Loucy (cell line): ENCODE measurements around the gene RETREG3.

ENCODE experiments used
- H2AFZ ChIP-seq: fragments of 200-600 bp; sonication (generic); 2 replicates; pipeline ENCODE4 v1.6.0; 2016; ENCODE audit warnings: antibody characterized with exemption, mild to moderate bottlenecking, low read length, moderate library complexity
- H3F3A ChIP-seq: fragments of 200-600 bp; 2 replicates; pipeline ENCODE4 v1.6.0; 2016; ENCODE audit warnings: antibody characterized with exemption, low read depth, mild to moderate bottlenecking
- H3K27me3 ChIP-seq: fragments of 200-600 bp; sonication (generic); 2 replicates; pipeline ENCODE4 v1.6.1; 2014; ENCODE audit warnings: low read length, mild to moderate bottlenecking; ENCODE audit not compliant: insufficient read depth, poor library complexity, severe bottlenecking
- H3K36me3 ChIP-seq: fragments of 200-600 bp; sonication (generic); 2 replicates; pipeline ENCODE4 v1.6.1; 2016; ENCODE audit warnings: low read length; ENCODE audit not compliant: insufficient read depth
- H3K4me1 ChIP-seq: fragments of 200-600 bp; sonication (generic); 2 replicates; pipeline ENCODE4 v1.5.1; 2014; ENCODE audit warnings: low read length, mild to moderate bottlenecking; ENCODE audit not compliant: insufficient read depth, poor library complexity, severe bottlenecking
- H3K4me2 ChIP-seq: fragments of 200-600 bp; sonication (generic); 2 replicates; pipeline ENCODE4 v1.6.0; 2014; ENCODE audit warnings: antibody characterized with exemption, low read length, low read depth, mild to moderate bottlenecking; ENCODE audit not compliant: poor library complexity, severe bottlenecking
- H3K4me3 ChIP-seq: fragments of 200-600 bp; sonication (generic); 2 replicates; pipeline ENCODE4 v1.5.1; 2014; ENCODE audit warnings: low read length, mild to moderate bottlenecking, mixed read lengths; ENCODE audit not compliant: poor library complexity, severe bottlenecking
- H3K79me2 ChIP-seq: fragments of 200-600 bp; sonication (generic); 2 replicates; pipeline ENCODE4 v1.6.1; 2014; ENCODE audit warnings: low read length; ENCODE audit not compliant: insufficient read depth
- H3K9ac ChIP-seq: fragments of 200-600 bp; sonication (generic); 2 replicates; pipeline ENCODE4 v1.6.0; 2014; ENCODE audit warnings: mild to moderate bottlenecking, low read depth, low read length, moderate library complexity; ENCODE audit not compliant: poor library complexity, severe bottlenecking
- H3K9me2 ChIP-seq: fragments of 200-600 bp; sonication (generic); replicated peaks from 2 replicates; pipeline ENCODE4 v1.6.1; 2016; ENCODE audit warnings: low read depth, low read length, mixed read lengths
- H3K9me3 ChIP-seq: fragments of 200-600 bp; sonication (generic); 2 replicates; pipeline ENCODE4 v1.6.1; 2014; ENCODE audit warnings: mild to moderate bottlenecking, antibody characterized with exemption, low read length, low read depth; ENCODE audit not compliant: insufficient read depth
- H4K20me1 ChIP-seq: fragments of 200-600 bp; sonication (generic); 2 replicates; pipeline ENCODE4 v1.6.0; 2014; ENCODE audit warnings: antibody characterized with exemption, low read length, mild to moderate bottlenecking; ENCODE audit not compliant: insufficient read depth, poor library complexity, severe bottlenecking
- EZH2phosphoT487 ChIP-seq: fragments of 200-600 bp; IDR thresholded peaks from 2 replicates; pipeline ENCODE4 v1.6.1; 2018; ENCODE audit warnings: antibody characterized with exemption, mild to moderate bottlenecking, moderate library complexity, borderline replicate concordance
- TF ChIP-seq, protein P1 (sequence below): fragments of 200-600 bp; sonication (generic); conservative IDR thresholded peaks from 2 replicates; pipeline ENCODE4 v1.5.1; 2014; ENCODE audit warnings: mild to moderate bottlenecking, antibody characterized with exemption, low read length

The RETREG3 gene

DNA sequence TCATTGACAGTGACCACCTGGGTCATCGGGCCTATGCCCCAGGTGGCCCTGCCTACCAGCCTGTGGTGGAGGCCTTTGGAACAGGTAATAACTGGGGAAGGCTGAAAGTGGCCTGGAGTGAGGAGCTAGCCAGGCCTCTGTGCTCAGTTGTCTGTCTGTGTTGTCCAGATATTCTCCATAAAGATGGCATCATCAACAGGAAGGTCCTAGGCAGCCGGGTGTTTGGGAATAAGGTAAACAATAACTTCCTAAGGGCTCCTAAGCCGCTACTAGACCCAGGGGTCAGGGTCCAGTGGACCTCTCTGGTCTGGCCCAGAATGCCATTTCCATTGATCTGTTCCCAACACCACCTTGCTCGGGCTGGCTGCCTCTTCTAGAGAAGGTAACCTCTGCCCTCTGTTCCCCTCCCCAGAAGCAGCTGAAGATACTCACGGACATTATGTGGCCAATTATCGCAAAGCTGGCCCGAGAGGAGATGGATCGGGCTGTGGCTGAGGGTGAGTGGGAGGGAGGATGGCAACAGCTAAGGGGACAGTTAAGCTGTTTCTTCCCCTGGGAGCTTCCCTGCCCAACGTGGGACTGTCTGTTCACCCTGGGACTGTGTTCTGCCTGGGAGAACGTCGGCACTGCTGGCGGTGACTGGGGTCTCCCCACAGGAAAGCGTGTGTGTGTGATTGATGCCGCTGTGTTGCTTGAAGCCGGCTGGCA, 44.2 kb downstream of the RETREG3 start:
- Histone ChIP-seq H3K79me2 (peaks cover 74% of the 10 kb centered on the region), H3K4me1 (peaks cover 47% of the 10 kb centered on the region), H3K9ac (no peak overlapping the region), H3K9me3 (no peaks in the 10 kb centered on the region), H2AFZ (no peak overlapping the region), H3K9me2 (no peaks in the 10 kb centered on the region), H3K4me3 (no peak overlapping the region), H3F3A (peaks cover 6% of the 10 kb centered on the region; the same call in 1 of the 2 replicates), H3K4me2 (peak overlapping the region; percentile 84), H3K36me3 (peaks cover 21% of the 10 kb centered on the region; the same call in 1 of the 2 replicates), H4K20me1 (peaks cover 27% of the 10 kb centered on the region), H3K27me3 (no peaks in the 10 kb centered on the region)
- no peak for TF ChIP-seq EZH2phosphoT487
- TF ChIP-seq, protein P1, sequence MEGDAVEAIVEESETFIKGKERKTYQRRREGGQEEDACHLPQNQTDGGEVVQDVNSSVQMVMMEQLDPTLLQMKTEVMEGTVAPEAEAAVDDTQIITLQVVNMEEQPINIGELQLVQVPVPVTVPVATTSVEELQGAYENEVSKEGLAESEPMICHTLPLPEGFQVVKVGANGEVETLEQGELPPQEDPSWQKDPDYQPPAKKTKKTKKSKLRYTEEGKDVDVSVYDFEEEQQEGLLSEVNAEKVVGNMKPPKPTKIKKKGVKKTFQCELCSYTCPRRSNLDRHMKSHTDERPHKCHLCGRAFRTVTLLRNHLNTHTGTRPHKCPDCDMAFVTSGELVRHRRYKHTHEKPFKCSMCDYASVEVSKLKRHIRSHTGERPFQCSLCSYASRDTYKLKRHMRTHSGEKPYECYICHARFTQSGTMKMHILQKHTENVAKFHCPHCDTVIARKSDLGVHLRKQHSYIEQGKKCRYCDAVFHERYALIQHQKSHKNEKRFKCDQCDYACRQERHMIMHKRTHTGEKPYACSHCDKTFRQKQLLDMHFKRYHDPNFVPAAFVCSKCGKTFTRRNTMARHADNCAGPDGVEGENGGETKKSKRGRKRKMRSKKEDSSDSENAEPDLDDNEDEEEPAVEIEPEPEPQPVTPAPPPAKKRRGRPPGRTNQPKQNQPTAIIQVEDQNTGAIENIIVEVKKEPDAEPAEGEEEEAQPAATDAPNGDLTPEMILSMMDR = no peak

DNA sequence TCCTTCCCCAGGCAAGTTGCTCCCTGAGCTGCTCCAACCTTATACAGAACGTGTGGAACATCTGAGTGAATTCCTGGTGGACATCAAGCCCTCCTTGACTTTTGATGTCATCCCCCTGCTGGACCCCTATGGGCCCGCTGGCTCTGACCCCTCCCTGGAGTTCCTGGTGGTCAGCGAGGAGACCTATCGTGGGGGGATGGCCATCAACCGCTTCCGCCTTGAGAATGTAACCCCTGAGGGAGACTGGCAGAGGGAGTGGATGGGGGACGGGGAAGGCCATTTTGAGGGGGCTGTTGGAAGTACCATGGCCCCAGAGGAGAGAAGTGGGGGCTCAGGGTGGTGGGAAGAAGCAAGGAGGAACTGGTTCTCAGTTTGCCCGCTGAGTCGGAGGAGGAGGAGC, 45.2 kb downstream of the RETREG3 start:
- H3K79me2 ChIP-seq = peaks cover 64% of the 10 kb centered on the region
- H3F3A ChIP-seq = peaks cover 6% of the 10 kb centered on the region; the same call in 1 of the 2 replicates
- peak overlapping the region; percentile 84 for H3K4me2 ChIP-seq
- H3K9me3 ChIP-seq = no peaks in the 10 kb centered on the region
- H3K4me1 ChIP-seq = peaks cover 41% of the 10 kb centered on the region
- no peaks in the 10 kb centered on the region for H3K9me2 ChIP-seq
- H3K9ac ChIP-seq = peak overlapping the region; percentile 92
- peak overlapping the region; percentile 99 for H3K4me3 ChIP-seq
- H4K20me1 ChIP-seq = peaks cover 20% of the 10 kb centered on the region
- no peak overlapping the region for H2AFZ ChIP-seq
- H3K27me3 ChIP-seq = no peaks in the 10 kb centered on the region
- H3K36me3 ChIP-seq = peaks cover 11% of the 10 kb centered on the region; the same call in 1 of the 2 replicates
- TF ChIP-seq EZH2phosphoT487 = no peak
- TF ChIP-seq, protein P1 = no peak

DNA sequence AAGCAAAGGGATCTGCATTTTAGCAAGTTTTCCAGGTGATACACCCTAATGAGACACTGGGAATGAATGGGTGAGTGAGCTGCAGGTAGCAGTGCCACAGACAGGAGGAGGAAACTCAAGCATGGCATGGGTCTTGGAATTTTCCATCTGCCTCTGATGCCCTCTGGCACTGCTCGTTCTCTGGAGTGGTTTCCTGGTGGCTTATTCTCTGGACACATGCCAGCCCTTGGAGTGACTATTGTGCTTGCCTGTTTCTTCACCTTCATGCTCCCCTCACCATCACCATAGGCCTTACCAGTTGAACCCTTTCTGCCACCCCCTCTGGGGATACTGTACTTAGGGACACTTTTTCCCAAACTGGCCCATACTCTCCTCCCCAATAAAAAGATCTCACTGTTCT, 45.6 kb downstream of the RETREG3 start:
- Histone ChIP-seq H3K9me3 (no peaks in the 10 kb centered on the region), H4K20me1 (peaks cover 15% of the 10 kb centered on the region), H3K9ac (peak overlapping the region; percentile 92), H3F3A (peaks cover 6% of the 10 kb centered on the region; the same call in 1 of the 2 replicates), H3K4me3 (peak overlapping the region; percentile 99), H2AFZ (no peak overlapping the region), H3K36me3 (peaks cover 10% of the 10 kb centered on the region; the same call in 1 of the 2 replicates), H3K4me1 (peaks cover 37% of the 10 kb centered on the region), H3K79me2 (peaks cover 60% of the 10 kb centered on the region), H3K4me2 (peak overlapping the region; percentile 84), H3K9me2 (no peaks in the 10 kb centered on the region), H3K27me3 (no peaks in the 10 kb centered on the region)
- TF ChIP-seq, protein P1 = no peak
- TF ChIP-seq EZH2phosphoT487 = no peak
